Measurements from ENCODE around the gene MTUS2.
"Not testable (repeated sequence)": the region's sequence is repeated elsewhere in the genome, so short reads cannot be mapped to it uniquely, and the experiment has no call there.

MTUS2 gene

GRCh38 chr13:29193083-29193482 is 372.9 kb downstream of the MTUS2 start:
- H3K4me1 ChIP-seq = no peaks in the 10 kb centered on the region
- no peak overlapping the region for H3K4me3 ChIP-seq (ENCODE audit: low read depth, low read length)
- H3K27me3 ChIP-seq = no peaks in the 10 kb centered on the region
- no peaks in the 10 kb centered on the region for H3K36me3 ChIP-seq
- no peak for DNase-seq
- H3K9me3 ChIP-seq = no peaks in the 10 kb centered on the region
- TF ChIP-seq CTCF (IDR thresholded peaks at IDR 0.05; ENCODE audit: low read depth, low read length) = no peak

- Histone ChIP-seq H3K9me3 (no peaks in the 10 kb centered on the region), H3K4me1 (no peaks in the 10 kb centered on the region), H3K4me3 (ENCODE audit: low read depth, low read length) (no peak overlapping the region), H3K27me3 (no peaks in the 10 kb centered on the region), H3K36me3 (no peaks in the 10 kb centered on the region)
- no peak for DNase-seq
- no peak for TF ChIP-seq CTCF (IDR thresholded peaks at IDR 0.05; ENCODE audit: low read depth, low read length)
Observed at GRCh38 chr13:29195456-29195855, 375.3 kb downstream of the MTUS2 start.

GRCh38 chr13:29196409-29197074 is 376.4 kb downstream of the MTUS2 start:
- Histone ChIP-seq H3K4me1 (no peaks in the 10 kb centered on the region), H3K36me3 (no peaks in the 10 kb centered on the region), H3K9me3 (no peaks in the 10 kb centered on the region), H3K27me3 (no peaks in the 10 kb centered on the region), H3K4me3 (ENCODE audit: low read depth, low read length) (no peak overlapping the region)
- no peak for DNase-seq
- TF ChIP-seq CTCF (IDR thresholded peaks at IDR 0.05; ENCODE audit: low read depth, low read length) = no peak

GRCh38 chr13:29202753-29203152 is 382.6 kb downstream of the MTUS2 start:
- not testable (repeated sequence) for H3K4me3 ChIP-seq (ENCODE audit: low read depth, low read length); H3K4me1 ChIP-seq; H3K36me3 ChIP-seq; H3K9me3 ChIP-seq; DNase-seq
- H3K27me3 ChIP-seq = peaks cover 15% of the 10 kb centered on the region

GRCh38 chr13:29204651-29205050 is 384.5 kb downstream of the MTUS2 start:
- TF ChIP-seq CTCF (IDR thresholded peaks at IDR 0.05; ENCODE audit: low read depth, low read length) = no peak
- DNase-seq = no peak
- Histone ChIP-seq H3K4me3 (ENCODE audit: low read depth, low read length) (no peak overlapping the region), H3K36me3 (no peaks in the 10 kb centered on the region), H3K9me3 (no peaks in the 10 kb centered on the region), H3K4me1 (no peaks in the 10 kb centered on the region), H3K27me3 (peaks cover 15% of the 10 kb centered on the region)

GRCh38 chr13:29210676-29211075 is 390.5 kb downstream of the MTUS2 start:
- H3K4me1 ChIP-seq = no peaks in the 10 kb centered on the region
- DNase-seq = no peak
- no peaks in the 10 kb centered on the region for H3K36me3 ChIP-seq
- no peak for TF ChIP-seq CTCF (IDR thresholded peaks at IDR 0.05; ENCODE audit: low read depth, low read length)
- H3K4me3 ChIP-seq (ENCODE audit: low read depth, low read length) = no peak overlapping the region
- H3K27me3 ChIP-seq = peaks cover 11% of the 10 kb centered on the region
- H3K9me3 ChIP-seq = no peaks in the 10 kb centered on the region

- H3K4me3 ChIP-seq (ENCODE audit: low read depth, low read length); H3K9me3 ChIP-seq; H3K4me1 ChIP-seq; H3K27me3 ChIP-seq; DNase-seq; H3K36me3 ChIP-seq: not testable (repeated sequence)
Observed at GRCh38 chr13:29211162-29211561, 391.0 kb downstream of the MTUS2 start.

Measured in BE2C (cell line).